ENCODE results near the gene SERPINA10. TPM values are rescaled to one million over a fixed set of nuclear protein-coding genes. Genes with fewer than 3 reads are reported as not detected.

SERPINA10 gene
- total and polyA plus RNA-seq, 10 of the 15 experiments (the other 5 are each of a cell fraction or from before 2014, with no cell fraction given) = not detected

- WGBS (ENCODE audit: insufficient coverage, insufficient replicate concordance, low lambda C conversion rate, missing lambda C conversion rate) = 49% methylated on average over 10 of the region's 10 CpGs
- no peak for TF ChIP-seq SREBF1 (IDR thresholded peaks at IDR 0.05; ENCODE audit: low read length)
- no peak for TF ChIP-seq ZNF622 (IDR thresholded peaks at IDR 0.05)
- no peak for TF ChIP-seq BCLAF1 (IDR thresholded peaks at IDR 0.05)
- FAIRE-seq (no peak), DNase-seq (ENCODE audit: low read depth, low spot score) (no peak), ATAC-seq (no peak)
- intact Hi-C loops (cut with micrococcal nuclease; ENCODE audit: unreplicated experiment) = no loop called here
- H3K9me3 ChIP-seq (replicated peaks; ENCODE audit: control insufficient read depth, insufficient read depth, low read length) = no peaks in the 10 kb centered on the region
- in situ Hi-C loops (cut with MboI) = no loop called here
- no peak overlapping the region for H3K4me3 ChIP-seq
- CTCF ChIA-PET = no interaction called here
- SMC1A ChIA-PET (ENCODE audit: uncharacterized antibody, unreplicated experiment) = no interaction called here
- RAD21 ChIA-PET (ENCODE audit: unreplicated experiment) = no interaction called here
- no peak overlapping the region for H2AFZ ChIP-seq (ENCODE audit: control insufficient read depth, low read depth, low read length)
- no peaks in the 10 kb centered on the region for H3K27me3 ChIP-seq (replicated peaks in 1 of 2; ENCODE audit: control insufficient read depth in 2 of 2, insufficient read depth in 2 of 2, low read length in 1 of 2)
- H3K4me2 ChIP-seq (ENCODE audit: control insufficient read depth, insufficient read depth) = no peak overlapping the region
- no peak overlapping the region for H3K27ac ChIP-seq (ENCODE audit: control insufficient read depth, insufficient read depth)
- H4K20me1 ChIP-seq (ENCODE audit: control insufficient read depth, insufficient read depth) = no peaks in the 10 kb centered on the region
- BruUV-seq (replicated peaks) = no TSS peak
- POLR2A ChIA-PET = no interaction called here
- no peaks in the 10 kb centered on the region for H3K36me3 ChIP-seq (ENCODE audit: control insufficient read depth in 2 of 2, insufficient read depth in 2 of 2, low read length in 1 of 2)
- no peaks in the 10 kb centered on the region for H3K4me1 ChIP-seq (ENCODE audit: control insufficient read depth, insufficient read depth, low read length)
- H3K79me2 ChIP-seq (ENCODE audit: control insufficient read depth, insufficient read depth, low read length) = no peaks in the 10 kb centered on the region
- no peak overlapping the region for H3K9ac ChIP-seq (ENCODE audit: control insufficient read depth, insufficient read depth, low read length)
Measured at GRCh38 chr14:94309721-94310120, 16.7 kb upstream of the SERPINA10 start.

- Histone ChIP-seq H3K9me3 (replicated peaks; ENCODE audit: control insufficient read depth, insufficient read depth, low read length) (no peaks in the 10 kb centered on the region), H2AFZ (ENCODE audit: control insufficient read depth, low read depth, low read length) (no peak overlapping the region), H4K20me1 (ENCODE audit: control insufficient read depth, insufficient read depth) (no peaks in the 10 kb centered on the region), H3K36me3 (ENCODE audit: control insufficient read depth in 2 of 2, insufficient read depth in 2 of 2, low read length in 1 of 2) (no peaks in the 10 kb centered on the region), H3K27ac (ENCODE audit: control insufficient read depth, insufficient read depth) (no peak overlapping the region), H3K4me3 (no peak overlapping the region), H3K4me1 (ENCODE audit: control insufficient read depth, insufficient read depth, low read length) (no peaks in the 10 kb centered on the region), H3K27me3 (replicated peaks in 1 of 2; ENCODE audit: control insufficient read depth in 2 of 2, insufficient read depth in 2 of 2, low read length in 1 of 2) (no peaks in the 10 kb centered on the region), H3K4me2 (ENCODE audit: control insufficient read depth, insufficient read depth) (no peak overlapping the region), H3K9ac (ENCODE audit: control insufficient read depth, insufficient read depth, low read length) (no peak overlapping the region), H3K79me2 (ENCODE audit: control insufficient read depth, insufficient read depth, low read length) (no peaks in the 10 kb centered on the region)
- in situ Hi-C loops (cut with MboI) (no loop called here), intact Hi-C loops (cut with micrococcal nuclease; ENCODE audit: unreplicated experiment) (no loop called here)
- BruUV-seq (replicated peaks) = no TSS peak
- TF ChIP-seq PBX3 (IDR thresholded peaks at IDR 0.05; ENCODE audit: insufficient replicate concordance, low read depth, low read length) (no peak), CTCF (IDR thresholded peaks at IDR 0.05 in 2 of 3, conservative IDR thresholded peaks at IDR 0.05 in 1 of 3; ENCODE audit: control insufficient read depth in 2 of 3, extremely low read depth in 1 of 3, insufficient read depth in 1 of 3, low read depth in 3 of 3, low read length in 3 of 3) (peak in 2 of 3 experiments; percentile 7 to 26; a peak in 1 of 6 replicates)
- no peak for DNase-seq (ENCODE audit: low read depth, low spot score)
- CTCF ChIA-PET = no interaction called here
- WGBS (ENCODE audit: insufficient coverage, insufficient replicate concordance, low lambda C conversion rate, missing lambda C conversion rate) = 50% methylated on average over 5 of the region's 5 CpGs
- FAIRE-seq = no peak
- SMC1A ChIA-PET (ENCODE audit: uncharacterized antibody, unreplicated experiment) = interaction anchor here (0.7 kb wide), 1 partner anchor 14 kb away, joined by 3 read pairs; no protein-coding TSS in a partner anchor
- POLR2A ChIA-PET = interaction anchor here (0.7 kb wide), 1 partner anchor 251 kb away, joined by 3 read pairs; no protein-coding TSS in a partner anchor
- ATAC-seq = no peak
- RAD21 ChIA-PET (ENCODE audit: unreplicated experiment) = no interaction called here
Measured at GRCh38 chr14:94307410-94307992, 14.4 kb upstream of the SERPINA10 start.

All from GM12878 (cell line).